ENCODE results near the gene TSHZ2.

DNA sequence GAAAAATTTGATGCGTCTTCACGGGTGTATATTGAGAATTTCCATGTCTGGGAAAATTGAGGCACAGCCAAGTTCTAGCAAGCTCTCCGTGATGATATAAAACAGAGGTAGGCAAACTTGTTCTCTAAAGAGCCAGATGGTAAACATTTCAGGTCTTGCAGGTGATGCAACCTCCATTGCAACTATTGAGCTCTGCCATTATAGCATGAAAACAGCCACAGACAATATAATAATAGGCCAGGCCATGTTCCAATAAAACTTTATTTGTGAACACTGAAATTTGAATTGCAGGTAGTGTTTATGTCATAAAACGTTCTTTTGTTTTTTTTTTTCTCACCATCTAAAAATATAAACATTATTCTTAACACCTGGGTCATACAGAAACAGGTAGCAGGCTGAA, 453.3 kb downstream of the TSHZ2 start:
- TF ChIP-seq ZBED1 (IDR thresholded peaks at IDR 0.05) = no peak
- TF ChIP-seq, protein P1, sequence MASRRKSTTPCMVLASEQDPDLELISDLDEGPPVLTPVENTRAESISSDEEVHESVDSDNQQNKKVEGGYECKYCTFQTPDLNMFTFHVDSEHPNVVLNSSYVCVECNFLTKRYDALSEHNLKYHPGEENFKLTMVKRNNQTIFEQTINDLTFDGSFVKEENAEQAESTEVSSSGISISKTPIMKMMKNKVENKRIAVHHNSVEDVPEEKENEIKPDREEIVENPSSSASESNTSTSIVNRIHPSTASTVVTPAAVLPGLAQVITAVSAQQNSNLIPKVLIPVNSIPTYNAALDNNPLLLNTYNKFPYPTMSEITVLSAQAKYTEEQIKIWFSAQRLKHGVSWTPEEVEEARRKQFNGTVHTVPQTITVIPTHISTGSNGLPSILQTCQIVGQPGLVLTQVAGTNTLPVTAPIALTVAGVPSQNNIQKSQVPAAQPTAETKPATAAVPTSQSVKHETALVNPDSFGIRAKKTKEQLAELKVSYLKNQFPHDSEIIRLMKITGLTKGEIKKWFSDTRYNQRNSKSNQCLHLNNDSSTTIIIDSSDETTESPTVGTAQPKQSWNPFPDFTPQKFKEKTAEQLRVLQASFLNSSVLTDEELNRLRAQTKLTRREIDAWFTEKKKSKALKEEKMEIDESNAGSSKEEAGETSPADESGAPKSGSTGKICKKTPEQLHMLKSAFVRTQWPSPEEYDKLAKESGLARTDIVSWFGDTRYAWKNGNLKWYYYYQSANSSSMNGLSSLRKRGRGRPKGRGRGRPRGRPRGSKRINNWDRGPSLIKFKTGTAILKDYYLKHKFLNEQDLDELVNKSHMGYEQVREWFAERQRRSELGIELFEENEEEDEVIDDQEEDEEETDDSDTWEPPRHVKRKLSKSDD (conservative IDR thresholded peaks at IDR 0.05; ENCODE audit: low read length) = no peak
- TF ChIP-seq POLR2A (conservative IDR thresholded peaks at IDR 0.05) = no peak
- TF ChIP-seq MYBL2 (IDR thresholded peaks at IDR 0.05; ENCODE audit: low read depth) = no peak
- TF ChIP-seq MYBL2 (CRISPR knock-in tag; IDR thresholded peaks at IDR 0.05; ENCODE audit: borderline replicate concordance) = no peak
- TF ChIP-seq, protein P2, sequence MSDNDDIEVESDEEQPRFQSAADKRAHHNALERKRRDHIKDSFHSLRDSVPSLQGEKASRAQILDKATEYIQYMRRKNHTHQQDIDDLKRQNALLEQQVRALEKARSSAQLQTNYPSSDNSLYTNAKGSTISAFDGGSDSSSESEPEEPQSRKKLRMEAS (CRISPR knock-in tag; IDR thresholded peaks at IDR 0.05) = no peak
- TF ChIP-seq ZNF274 (IDR thresholded peaks at IDR 0.05; ENCODE audit: borderline replicate concordance, low read depth, low read length) = no peak
- TF ChIP-seq OTX1 (CRISPR knock-in tag; IDR thresholded peaks at IDR 0.05) = no peak
- no peak for TF ChIP-seq SREBF2 (CRISPR knock-in tag; IDR thresholded peaks at IDR 0.05)
- TF ChIP-seq CEBPB (tag; IDR thresholded peaks at IDR 0.05) = no peak
- TF ChIP-seq, protein P3, sequence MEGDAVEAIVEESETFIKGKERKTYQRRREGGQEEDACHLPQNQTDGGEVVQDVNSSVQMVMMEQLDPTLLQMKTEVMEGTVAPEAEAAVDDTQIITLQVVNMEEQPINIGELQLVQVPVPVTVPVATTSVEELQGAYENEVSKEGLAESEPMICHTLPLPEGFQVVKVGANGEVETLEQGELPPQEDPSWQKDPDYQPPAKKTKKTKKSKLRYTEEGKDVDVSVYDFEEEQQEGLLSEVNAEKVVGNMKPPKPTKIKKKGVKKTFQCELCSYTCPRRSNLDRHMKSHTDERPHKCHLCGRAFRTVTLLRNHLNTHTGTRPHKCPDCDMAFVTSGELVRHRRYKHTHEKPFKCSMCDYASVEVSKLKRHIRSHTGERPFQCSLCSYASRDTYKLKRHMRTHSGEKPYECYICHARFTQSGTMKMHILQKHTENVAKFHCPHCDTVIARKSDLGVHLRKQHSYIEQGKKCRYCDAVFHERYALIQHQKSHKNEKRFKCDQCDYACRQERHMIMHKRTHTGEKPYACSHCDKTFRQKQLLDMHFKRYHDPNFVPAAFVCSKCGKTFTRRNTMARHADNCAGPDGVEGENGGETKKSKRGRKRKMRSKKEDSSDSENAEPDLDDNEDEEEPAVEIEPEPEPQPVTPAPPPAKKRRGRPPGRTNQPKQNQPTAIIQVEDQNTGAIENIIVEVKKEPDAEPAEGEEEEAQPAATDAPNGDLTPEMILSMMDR (IDR thresholded peaks at IDR 0.05 in 2 of 3, conservative IDR thresholded peaks at IDR 0.05 in 1 of 3; ENCODE audit: insufficient read depth in 2 of 3, low read depth in 1 of 3, low read length in 3 of 3) = no peak
- TF ChIP-seq TEAD4 (IDR thresholded peaks at IDR 0.05; ENCODE audit: low read length) = no peak
- no peak for TF ChIP-seq TEAD4 (CRISPR knock-in tag; IDR thresholded peaks at IDR 0.05; ENCODE audit: borderline replicate concordance)
